HepG2 (cell line): ENCODE results near the gene FNDC3A. TPM values are rescaled to one million over a fixed set of nuclear protein-coding genes. Genes with fewer than 3 reads are reported as not detected.

Experiments
- ATAC-seq: fragments of 200-7000 bp; cut with Tn5 transposase; 3 replicates; pipeline ENCODE4 v1.9.1; 2020; ENCODE audit warnings: mild to moderate bottlenecking, moderate library complexity
- BruUV-seq: library from RNA; stranded (reverse); fragments of 400-500 nt; replicated peaks from 2 replicates; lab custom pipeline; 2021; lab: Mats Ljungman, UMichigan
- CTCF ChIA-PET: fragments of 300-600 bp; formaldehyde crosslinking; extraction: SDS; loops from one replicate; lab custom pipeline; 2021; ENCODE audit warnings: low total read pairs, inconsistent platforms, low intra/inter-chr PET ratio; lab: Yijun Ruan, JAX
- POLR2A ChIA-PET: fragments of 350-600 bp; sonication (Branson Sonifier 250); formaldehyde crosslinking; loops from one replicate; lab custom pipeline; 2020; ENCODE audit warnings: antibody characterized with exemption, inconsistent platforms; lab: Yijun Ruan, JAX
- DNase-seq: peaks from one replicate; pipeline ENCODE4 v3.0.0-alpha.2; 2015; ENCODE audit warnings: low spot score
- FAIRE-seq: peaks from 3 replicates; lab custom pipeline; 2011; peaks lifted over from hg19 to GRCh38; lab: Jason Lieb, UNC
- H2AFZ ChIP-seq: one replicate; pipeline ENCODE4 v1.6.1; 2011; ENCODE audit warnings: low read length, inconsistent platforms
- H3K27ac ChIP-seq: fragments of 300-600 bp; 3 replicates; pipeline ENCODE4 v1.8.0; 2011; ENCODE audit warnings: mixed run types, mild to moderate bottlenecking, mixed read lengths, low read length, inconsistent platforms; ENCODE audit not compliant: insufficient read depth; ENCODE audit errors: extremely low read length
- H3K27me3 ChIP-seq, 2 experiments: fragments of 200-600 bp in 1 of 2; 2 replicates in 1 of 2; 3 replicates in 1 of 2; pipeline versions ENCODE4 v1.6.0 to v1.8.0; 2011; ENCODE audit warnings: low read length in 2 of 2, mild to moderate bottlenecking in 2 of 2, moderate library complexity in 2 of 2, inconsistent platforms in 1 of 2; ENCODE audit not compliant: insufficient read depth in 2 of 2, control insufficient read depth in 1 of 2
- H3K36me3 ChIP-seq, 2 experiments: fragments of 200-600 bp in 1 of 2; replicated peaks in 1 of 2; 2 replicates in 1 of 2; 3 replicates in 1 of 2; pipeline versions ENCODE4 v1.5.1 to v1.8.0; 2011; ENCODE audit warnings: low read length in 2 of 2, inconsistent platforms in 1 of 2; ENCODE audit not compliant: insufficient read depth in 2 of 2, control insufficient read depth in 1 of 2
- H3K4me1 ChIP-seq: 2 replicates; pipeline ENCODE4 v1.5.1; 2012; ENCODE audit warnings: low read length, inconsistent platforms; ENCODE audit not compliant: insufficient read depth
- H3K4me2 ChIP-seq: 2 replicates; pipeline ENCODE4 v1.6.0; 2011; ENCODE audit warnings: low read depth, low read length, inconsistent platforms
- H3K4me3 ChIP-seq, 3 experiments: fragments of 200-600 bp in 1 of 3; sonication (generic), shearing (Covaris generic) in 1 of 3; replicated peaks in 1 of 3; 2 replicates each; pipeline ENCODE4 v1.5.1; 2011 to 2016; ENCODE audit warnings: low read length in 3 of 3, inconsistent platforms in 2 of 3, low read depth in 2 of 3, mild to moderate bottlenecking in 2 of 3, control low read depth in 1 of 3, mixed read lengths in 1 of 3; ENCODE audit not compliant: insufficient read depth in 1 of 3
- H3K79me2 ChIP-seq: one replicate; pipeline ENCODE4 v1.6.1; 2011; ENCODE audit warnings: low read length, inconsistent platforms; ENCODE audit not compliant: insufficient read depth
- H3K9ac ChIP-seq: 2 replicates; pipeline ENCODE4 v1.6.0; 2011; ENCODE audit warnings: mild to moderate bottlenecking, low read depth, low read length, inconsistent platforms; ENCODE audit not compliant: insufficient read depth
- H3K9me3 ChIP-seq: 2 replicates; pipeline ENCODE4 v1.5.1; 2012; ENCODE audit warnings: mild to moderate bottlenecking, low read length
- H4K20me1 ChIP-seq: 2 replicates; pipeline ENCODE4 v1.6.0; 2011; ENCODE audit warnings: inconsistent platforms, mild to moderate bottlenecking, low read length, moderate library complexity; ENCODE audit not compliant: insufficient read depth
- CC2D1A ChIP-seq: sonication (generic); formaldehyde crosslinking; IDR thresholded peaks from 2 replicates; pipeline ENCODE4 v1.8.1; 2023; ENCODE audit warnings: mild to moderate bottlenecking, missing genetic modification reagents
- DPF2 ChIP-seq: sonication (generic); formaldehyde crosslinking; IDR thresholded peaks from 2 replicates; pipeline ENCODE4 v1.4.0; 2020; ENCODE audit warnings: mild to moderate bottlenecking, low read depth, missing genetic modification reagents, borderline replicate concordance
- FOXP1 ChIP-seq, 2 experiments: fragments of 450-650 bp in 1 of 2; IDR thresholded peaks; 2 replicates each; pipeline ENCODE4 v1.6.1; 2017 to 2018; ENCODE audit warnings: antibody characterized with exemption in 1 of 2
- HMGA1 ChIP-seq: sonication (generic); formaldehyde crosslinking; conservative IDR thresholded peaks from 2 replicates; pipeline ENCODE4 v1.4.0; 2020; ENCODE audit warnings: missing genetic modification reagents
- MAF1 ChIP-seq: sonication (generic); formaldehyde crosslinking; IDR thresholded peaks from 2 replicates; pipeline ENCODE4 v1.5.0; 2020; ENCODE audit warnings: missing genetic modification reagents, borderline replicate concordance
- MXD1 ChIP-seq: sonication (generic); formaldehyde crosslinking; IDR thresholded peaks from 2 replicates; pipeline ENCODE4 v1.4.0; 2020; ENCODE audit warnings: mild to moderate bottlenecking, missing genetic modification reagents
- THRA ChIP-seq: sonication (generic); formaldehyde crosslinking; IDR thresholded peaks from 2 replicates; pipeline ENCODE4 v1.4.0; 2020; ENCODE audit warnings: missing genetic modification reagents, borderline replicate concordance
- U2AF1 ChIP-seq: fragments of 200-400 bp; formaldehyde crosslinking; optimal IDR thresholded peaks from 2 replicates; pipeline ENCODE3; 2017; ENCODE audit warnings: mild to moderate bottlenecking, low read depth, low read length
- XRCC5 ChIP-seq: fragments of 200-400 bp; formaldehyde crosslinking; optimal IDR thresholded peaks from 2 replicates; pipeline ENCODE3; 2017; ENCODE audit warnings: mild to moderate bottlenecking, low read length
- ZBTB42 ChIP-seq: sonication (generic); formaldehyde crosslinking; IDR thresholded peaks from 2 replicates; pipeline ENCODE4 v1.5.0; 2020; ENCODE audit warnings: mild to moderate bottlenecking, missing genetic modification reagents
- ZNF180 ChIP-seq: sonication (generic); formaldehyde crosslinking; IDR thresholded peaks from 2 replicates; pipeline ENCODE4 v1.4.0; 2020; ENCODE audit warnings: low read depth, missing genetic modification reagents, borderline replicate concordance
- ZNF256 ChIP-seq: sonication (generic); formaldehyde crosslinking; conservative IDR thresholded peaks from 2 replicates; pipeline ENCODE4 v1.4.0; 2020; ENCODE audit warnings: missing genetic modification reagents
- ZNF710 ChIP-seq: sonication (generic); formaldehyde crosslinking; IDR thresholded peaks from 2 replicates; pipeline ENCODE4 v1.5.0; 2020; ENCODE audit warnings: mild to moderate bottlenecking, missing genetic modification reagents, borderline replicate concordance
- ZNF75D ChIP-seq: sonication (generic); formaldehyde crosslinking; IDR thresholded peaks from 2 replicates; pipeline ENCODE4 v1.8.1; 2023; ENCODE audit warnings: missing genetic modification reagents, mild to moderate bottlenecking, borderline replicate concordance
- WGBS: methylation state at CpG from one replicate; pipeline ENCODE4 v1.1.6; 2017; ENCODE audit warnings: low lambda C conversion rate; 5-methylcytosine and 5-hydroxymethylcytosine counted together
- in situ Hi-C: cut with HindIII; loops from 2 replicates; pipeline ENCODE4 v1.10.0; 2017; ENCODE audit warnings: low pct_unique_long_range_greater_than_20kb; ENCODE audit not compliant: extremely low pct_ligation_motif_present
- intact Hi-C: fragments of 100-400 bp; cut with micrococcal nuclease; formaldehyde crosslinking; loops from one replicate; pipeline ENCODE4 v1.10.0; 2022; ENCODE audit not compliant: unreplicated experiment
- polyA plus RNA-seq, 8 experiments: library from polyadenylated mRNA; depleted of rRNA in 3 of 8; stranded (reverse) in 7 of 8; unstranded in 1 of 8; fragments of >200 nt; fragmentation: Illumina TruSeq in 4 of 8; extraction: Trizol in 4 of 8; gene quantifications; 2 replicates each; pipeline versions ENCODE4 v1.2.1 to v1.2.3, GENCODE V29; 2011 to 2016; ENCODE audit warnings: low read depth in 4 of 8, missing spikeins in 1 of 8, mixed read lengths in 1 of 8; ENCODE audit not compliant: insufficient read depth in 1 of 8
- total RNA-seq, 5 experiments: library from RNA; depleted of rRNA; stranded (reverse); fragments of >200 nt; fragmentation: Illumina TruSeq; extraction: Trizol; gene quantifications; 2 replicates each; pipeline ENCODE4 v1.2.3, GENCODE V29; 2016; ENCODE audit warnings: low read depth in 1 of 5
- TF ChIP-seq, protein P1 (sequence below): sonication (generic); formaldehyde crosslinking; IDR thresholded peaks from 2 replicates; pipeline ENCODE4 v1.5.0; 2020; ENCODE audit warnings: missing genetic modification reagents
- TF ChIP-seq, protein P2 (sequence below): sonication (generic); formaldehyde crosslinking; IDR thresholded peaks from 2 replicates; pipeline ENCODE4 v1.8.1; 2023; ENCODE audit warnings: missing genetic modification reagents, mild to moderate bottlenecking, borderline replicate concordance

Gene FNDC3A
- total and polyA plus RNA-seq, 2 of the 13 experiments (the other 11 are each of a cell fraction or from before 2014, with no cell fraction given) = 36.7 to 39.3 TPM

GRCh38 chr13:49210669-49211068 is 235.0 kb downstream of the FNDC3A start:
- no TSS peak for BruUV-seq
- 98% methylated on average over 5 of the region's 5 CpGs for WGBS
- ATAC-seq = no peak
- Histone ChIP-seq H3K27ac (no peak overlapping the region), H3K4me3 (no peak overlapping the region), H3K4me1 (peaks cover 16% of the 10 kb centered on the region), H3K27me3 (no peaks in the 10 kb centered on the region), H3K36me3 (peaks cover 4 to 20% of the 10 kb centered on the region in 2 experiments), H2AFZ (no peak overlapping the region), H4K20me1 (no peaks in the 10 kb centered on the region), H3K79me2 (no peaks in the 10 kb centered on the region), H3K9me3 (no peaks in the 10 kb centered on the region), H3K4me2 (no peak overlapping the region), H3K9ac (no peak overlapping the region)
- ChIA-PET POLR2A (no interaction called here), CTCF (no interaction called here)
- no peak for DNase-seq
- intact Hi-C loops = no loop called here
- no peak for FAIRE-seq
- in situ Hi-C loops = no loop called here
- TF ChIP-seq ZNF256 (CRISPR knock-in tag) = no peak
- no peak for TF ChIP-seq ZBTB42 (CRISPR knock-in tag)
- TF ChIP-seq ZNF180 (CRISPR knock-in tag) = no peak
- TF ChIP-seq MXD1 = no peak
- TF ChIP-seq XRCC5 = no peak
- TF ChIP-seq MAF1 (CRISPR knock-in tag) = no peak
- TF ChIP-seq U2AF1 = no peak
- TF ChIP-seq CC2D1A = no peak
- TF ChIP-seq HMGA1 (CRISPR knock-in tag) = no peak
- no peak for TF ChIP-seq DPF2 (CRISPR knock-in tag)
- TF ChIP-seq ZNF710 (CRISPR knock-in tag) = no peak
- no peak for TF ChIP-seq FOXP1 (IDR thresholded peaks at IDR 0.05)
- no peak for TF ChIP-seq FOXP1 (CRISPR knock-in tag; IDR thresholded peaks at IDR 0.05)
- TF ChIP-seq, protein P1, sequence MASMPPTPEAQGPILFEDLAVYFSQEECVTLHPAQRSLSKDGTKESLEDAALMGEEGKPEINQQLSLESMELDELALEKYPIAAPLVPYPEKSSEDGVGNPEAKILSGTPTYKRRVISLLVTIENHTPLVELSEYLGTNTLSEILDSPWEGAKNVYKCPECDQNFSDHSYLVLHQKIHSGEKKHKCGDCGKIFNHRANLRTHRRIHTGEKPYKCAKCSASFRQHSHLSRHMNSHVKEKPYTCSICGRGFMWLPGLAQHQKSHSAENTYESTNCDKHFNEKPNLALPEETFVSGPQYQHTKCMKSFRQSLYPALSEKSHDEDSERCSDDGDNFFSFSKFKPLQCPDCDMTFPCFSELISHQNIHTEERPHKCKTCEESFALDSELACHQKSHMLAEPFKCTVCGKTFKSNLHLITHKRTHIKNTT = no peak
- TF ChIP-seq, protein P2, sequence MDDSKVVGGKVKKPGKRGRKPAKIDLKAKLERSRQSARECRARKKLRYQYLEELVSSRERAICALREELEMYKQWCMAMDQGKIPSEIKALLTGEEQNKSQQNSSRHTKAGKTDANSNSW (CRISPR knock-in tag) = no peak
- TF ChIP-seq THRA (CRISPR knock-in tag) = no peak
- no peak for TF ChIP-seq ZNF75D
